GM12801 (cell line): Measurements from ENCODE around the gene FIP1L1.

ENCODE experiments used
- TF ChIP-seq, protein P1 (sequence below): IDR thresholded peaks from one replicate; pipeline ENCODE4 v1.5.1; 2011; ENCODE audit warnings: control low read depth; ENCODE audit not compliant: insufficient read length; ENCODE audit errors: extremely low read depth

The FIP1L1 gene

GRCh38 chr4:53361451-53361850, 16.0 kb upstream of the FIP1L1 start:
- TF ChIP-seq, protein P1, sequence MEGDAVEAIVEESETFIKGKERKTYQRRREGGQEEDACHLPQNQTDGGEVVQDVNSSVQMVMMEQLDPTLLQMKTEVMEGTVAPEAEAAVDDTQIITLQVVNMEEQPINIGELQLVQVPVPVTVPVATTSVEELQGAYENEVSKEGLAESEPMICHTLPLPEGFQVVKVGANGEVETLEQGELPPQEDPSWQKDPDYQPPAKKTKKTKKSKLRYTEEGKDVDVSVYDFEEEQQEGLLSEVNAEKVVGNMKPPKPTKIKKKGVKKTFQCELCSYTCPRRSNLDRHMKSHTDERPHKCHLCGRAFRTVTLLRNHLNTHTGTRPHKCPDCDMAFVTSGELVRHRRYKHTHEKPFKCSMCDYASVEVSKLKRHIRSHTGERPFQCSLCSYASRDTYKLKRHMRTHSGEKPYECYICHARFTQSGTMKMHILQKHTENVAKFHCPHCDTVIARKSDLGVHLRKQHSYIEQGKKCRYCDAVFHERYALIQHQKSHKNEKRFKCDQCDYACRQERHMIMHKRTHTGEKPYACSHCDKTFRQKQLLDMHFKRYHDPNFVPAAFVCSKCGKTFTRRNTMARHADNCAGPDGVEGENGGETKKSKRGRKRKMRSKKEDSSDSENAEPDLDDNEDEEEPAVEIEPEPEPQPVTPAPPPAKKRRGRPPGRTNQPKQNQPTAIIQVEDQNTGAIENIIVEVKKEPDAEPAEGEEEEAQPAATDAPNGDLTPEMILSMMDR = no peak

DNA sequence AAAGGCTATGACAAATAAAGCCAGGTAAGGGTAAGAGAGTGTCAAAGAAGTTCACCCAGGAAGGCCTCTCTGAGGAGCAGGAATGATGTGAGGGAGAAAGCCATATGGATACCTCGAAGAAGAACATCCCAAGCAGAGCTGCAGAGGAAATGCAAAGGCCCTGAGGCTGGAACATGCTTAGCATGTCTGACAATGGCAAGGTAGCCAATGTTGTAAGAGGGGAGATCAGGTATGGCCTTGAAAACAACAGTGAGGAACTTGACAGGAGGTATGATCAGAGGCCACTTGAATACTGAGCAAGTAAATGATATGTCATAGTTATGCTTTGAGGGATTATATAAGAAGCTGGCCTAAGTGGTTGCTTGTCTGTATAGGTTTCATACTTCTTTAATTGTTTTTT, 15.3 kb upstream of the FIP1L1 start:
- TF ChIP-seq, protein P1 = no peak

- TF ChIP-seq, protein P1 = no peak
Observed at GRCh38 chr4:53364624-53365023, 12.8 kb upstream of the FIP1L1 start.

DNA sequence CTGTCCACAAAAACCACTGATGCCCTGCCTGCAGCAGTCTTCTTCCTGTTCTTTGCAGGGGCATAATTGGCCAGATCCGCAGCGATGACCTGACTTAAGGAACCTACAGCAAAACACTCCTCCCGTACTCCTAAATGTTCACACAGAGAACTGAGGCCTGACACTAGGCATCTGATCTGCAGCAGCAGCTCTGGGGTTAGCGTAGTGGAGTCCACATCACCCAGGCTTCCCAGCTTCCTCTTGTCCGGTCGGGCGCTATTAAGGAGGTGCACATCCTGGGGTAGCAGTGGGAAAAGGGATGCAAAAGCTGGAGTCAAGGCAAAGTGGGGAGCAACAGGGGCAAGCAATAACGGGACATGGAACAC, 12.3 kb upstream of the FIP1L1 start:
- TF ChIP-seq, protein P1 = no peak

GRCh38 chr4:53365486-53366300, 11.7 kb upstream of the FIP1L1 start, which contains the start of gene SCFD2:
Gene SCFD2 (minus strand): TSS chr4:53366061.
- TF ChIP-seq, protein P1 = no peak

GRCh38 chr4:53366301-53366716, 11.1 kb upstream of the FIP1L1 start:
- TF ChIP-seq, protein P1 = no peak

GRCh38 chr4:53367721-53368120, 9.7 kb upstream of the FIP1L1 start:
- TF ChIP-seq, protein P1 = no peak
